ENCODE data around the gene ARMC7. TPM values are rescaled to one million over a fixed set of nuclear protein-coding genes. Genes with fewer than 3 reads are reported as not detected.

ARMC7 gene
- total and polyA plus RNA-seq, 2 donors (not counting 1 experiment from before 2014, with no cell fraction given), result 3.1 to 5.9 TPM

- Histone ChIP-seq H3K9me3 (ENCODE audit: control insufficient read depth, insufficient read depth, low read depth, low read length) (no peaks in the 10 kb centered on the region), H3K27ac (ENCODE audit: insufficient read depth, low read length) (peak overlapping the region; percentile 80), H3K36me3 (ENCODE audit: control insufficient read depth, insufficient read depth, low read length) (no peaks in the 10 kb centered on the region), H3K4me3 (replicated peaks in 1 of 4; ENCODE audit: control extremely low read depth in 1 of 4, insufficient read depth in 1 of 4, low read depth in 3 of 4, low read length in 4 of 4) (peak overlapping the region; percentile 89 to 96 (median 96)), H3K79me2 (ENCODE audit: control insufficient read depth, insufficient read depth, low read length) (peaks cover 60% of the 10 kb centered on the region), H4K20me1 (ENCODE audit: control insufficient read depth, extremely low read depth, insufficient read depth, low read length) (no peaks in the 10 kb centered on the region), H3K4me2 (ENCODE audit: extremely low read depth, insufficient read depth, low read length) (peak overlapping the region; percentile 98), H3K9ac (ENCODE audit: insufficient read depth, low read length) (peak overlapping the region; percentile 93), H3K27me3 (ENCODE audit: control insufficient read depth, insufficient read depth, low read length) (no peaks in the 10 kb centered on the region), H3K4me1 (ENCODE audit: control insufficient read depth, extremely low read depth, insufficient read depth, low read length) (peaks cover 8% of the 10 kb centered on the region), H2AFZ (ENCODE audit: low read length) (peak overlapping the region; percentile 47)
- DNase-seq (ENCODE audit: low read depth in 2 of 2), result peak; percentile 26 to 48
- TF ChIP-seq CTCF (conservative IDR thresholded peaks at IDR 0.05 in 1 of 2, IDR thresholded peaks at IDR 0.05 in 1 of 2; ENCODE audit: low read depth in 1 of 2, low read length in 2 of 2), result no peak
- no peak for TF ChIP-seq EZH2 (IDR thresholded peaks at IDR 0.05; ENCODE audit: low read length, missing control alignments)
These were observed 43.4 kb downstream of the ARMC7 start for GRCh38 chr17:75152922-75153779.

GRCh38 chr17:75153780-75154194, 44.0 kb downstream of the ARMC7 start:
- peaks cover 8% of the 10 kb centered on the region for H3K4me1 ChIP-seq (ENCODE audit: control insufficient read depth, extremely low read depth, insufficient read depth, low read length)
- peak overlapping the region; percentile 80 for H3K27ac ChIP-seq (ENCODE audit: insufficient read depth, low read length)
- no peaks in the 10 kb centered on the region for H3K27me3 ChIP-seq (ENCODE audit: control insufficient read depth, insufficient read depth, low read length)
- H3K9ac ChIP-seq (ENCODE audit: insufficient read depth, low read length), result peak overlapping the region; percentile 93
- no peaks in the 10 kb centered on the region for H3K36me3 ChIP-seq (ENCODE audit: control insufficient read depth, insufficient read depth, low read length)
- H3K9me3 ChIP-seq (ENCODE audit: control insufficient read depth, insufficient read depth, low read depth, low read length), result no peaks in the 10 kb centered on the region
- H3K4me2 ChIP-seq (ENCODE audit: extremely low read depth, insufficient read depth, low read length), result peak overlapping the region; percentile 80
- peak overlapping the region; percentile 89 to 96 (median 96) for H3K4me3 ChIP-seq (replicated peaks in 1 of 4; ENCODE audit: control extremely low read depth in 1 of 4, insufficient read depth in 1 of 4, low read depth in 3 of 4, low read length in 4 of 4)
- no peak overlapping the region for H2AFZ ChIP-seq (ENCODE audit: low read length)
- TF ChIP-seq CTCF (conservative IDR thresholded peaks at IDR 0.05 in 1 of 2, IDR thresholded peaks at IDR 0.05 in 1 of 2; ENCODE audit: low read depth in 1 of 2, low read length in 2 of 2) (no peak), EZH2 (IDR thresholded peaks at IDR 0.05; ENCODE audit: low read length, missing control alignments) (no peak)
- DNase-seq (ENCODE audit: low read depth in 2 of 2), result no peak
- peaks cover 53% of the 10 kb centered on the region for H3K79me2 ChIP-seq (ENCODE audit: control insufficient read depth, insufficient read depth, low read length)
- H4K20me1 ChIP-seq (ENCODE audit: control insufficient read depth, extremely low read depth, insufficient read depth, low read length), result no peaks in the 10 kb centered on the region

- Histone ChIP-seq H3K9me3 (ENCODE audit: control insufficient read depth, insufficient read depth, low read depth, low read length) (no peaks in the 10 kb centered on the region), H3K27ac (ENCODE audit: insufficient read depth, low read length) (peak within 1 kb of the TSS; percentile 80), H3K4me3 (replicated peaks in 1 of 4; ENCODE audit: control extremely low read depth in 1 of 4, insufficient read depth in 1 of 4, low read depth in 3 of 4, low read length in 4 of 4) (peak within 1 kb of the TSS; percentile 89 to 96 (median 96)), H3K27me3 (ENCODE audit: control insufficient read depth, insufficient read depth, low read length) (no peaks in the 10 kb centered on the region), H3K4me1 (ENCODE audit: control insufficient read depth, extremely low read depth, insufficient read depth, low read length) (peaks cover 8% of the 10 kb centered on the region), H3K4me2 (ENCODE audit: extremely low read depth, insufficient read depth, low read length) (peak within 1 kb of the TSS; percentile 98), H3K79me2 (ENCODE audit: control insufficient read depth, insufficient read depth, low read length) (peaks cover 48% of the 10 kb centered on the region), H4K20me1 (ENCODE audit: control insufficient read depth, extremely low read depth, insufficient read depth, low read length) (no peaks in the 10 kb centered on the region), H2AFZ (ENCODE audit: low read length) (peak within 1 kb of the TSS; percentile 89), H3K36me3 (ENCODE audit: control insufficient read depth, insufficient read depth, low read length) (no peaks in the 10 kb centered on the region), H3K9ac (ENCODE audit: insufficient read depth, low read length) (peak within 1 kb of the TSS; percentile 93)
- DNase-seq (ENCODE audit: low read depth in 2 of 2), result peak; percentile 98 to 99
- TF ChIP-seq CTCF (conservative IDR thresholded peaks at IDR 0.05 in 1 of 2, IDR thresholded peaks at IDR 0.05 in 1 of 2; ENCODE audit: low read depth in 1 of 2, low read length in 2 of 2) (no peak), EZH2 (IDR thresholded peaks at IDR 0.05; ENCODE audit: low read length, missing control alignments) (no peak)
These were observed 44.7 kb downstream of the ARMC7 start, which contains the start of gene JPT1 for GRCh38 chr17:75154195-75155106. Gene JPT1 (minus strand): TSS chr17:75154512. CDS start chr17:75154397, 115 bp downstream.
